ENCODE measurements around the gene ASTN2. TPM values are rescaled to one million over a fixed set of nuclear protein-coding genes. Genes with fewer than 3 reads are reported as not detected.

Gene ASTN2
- total RNA-seq, 1 donor from 2014 or later, result 10.0 TPM

DNA sequence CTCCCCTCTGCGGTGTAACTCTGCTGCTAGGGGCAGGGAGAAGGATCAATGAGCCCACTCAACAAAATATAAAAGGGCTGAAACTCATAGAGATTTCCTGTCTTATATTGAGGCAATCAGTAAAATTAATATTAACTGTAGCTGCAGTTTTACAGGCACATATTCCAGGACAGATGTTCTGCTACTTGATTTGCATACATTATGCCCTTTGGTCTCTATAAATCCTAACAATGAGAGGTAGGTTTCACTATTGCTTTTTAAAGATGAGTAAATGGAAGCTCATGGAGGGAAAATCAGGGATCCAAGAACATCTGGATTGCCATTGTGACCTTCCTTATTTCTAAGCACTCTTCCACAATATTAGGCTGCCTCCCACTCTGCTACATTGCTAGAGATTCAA lies 751.3 kb downstream of the ASTN2 start:
- no peak overlapping the region for H3K27ac Mint-ChIP-seq (ENCODE audit: unreplicated experiment)
- no peaks in the 10 kb centered on the region for H3K4me1 Mint-ChIP-seq (ENCODE audit: unreplicated experiment)
- H3K9me3 Mint-ChIP-seq (ENCODE audit: unreplicated experiment), result no peaks in the 10 kb centered on the region
- H3K36me3 Mint-ChIP-seq (ENCODE audit: low read depth, unreplicated experiment), result no peaks in the 10 kb centered on the region
- H3K4me3 Mint-ChIP-seq (ENCODE audit: unreplicated experiment), result no peak overlapping the region
- no peak for TF ChIP-seq CTCF (IDR thresholded peaks at IDR 0.05; ENCODE audit: unreplicated experiment)
- H3K27me3 Mint-ChIP-seq (ENCODE audit: unreplicated experiment), result peaks cover 4% of the 10 kb centered on the region
- DNase-seq (ENCODE audit: low spot score), result no peak

- TF ChIP-seq CTCF (IDR thresholded peaks at IDR 0.05; ENCODE audit: unreplicated experiment), result no peak
Observed at GRCh38 chr9:116662646-116663310, 752.1 kb downstream of the ASTN2 start.

GRCh38 chr9:116661037-116661954 lies 753.6 kb downstream of the ASTN2 start:
- no peak overlapping the region for H3K4me3 Mint-ChIP-seq (ENCODE audit: unreplicated experiment)
- H3K9me3 Mint-ChIP-seq (ENCODE audit: unreplicated experiment), result no peaks in the 10 kb centered on the region
- peak; percentile 50 for TF ChIP-seq CTCF (IDR thresholded peaks at IDR 0.05; ENCODE audit: unreplicated experiment)
- no peaks in the 10 kb centered on the region for H3K4me1 Mint-ChIP-seq (ENCODE audit: unreplicated experiment)
- peak; percentile 25 for DNase-seq (ENCODE audit: low spot score)
- H3K36me3 Mint-ChIP-seq (ENCODE audit: low read depth, unreplicated experiment), result no peaks in the 10 kb centered on the region
- peaks cover 4% of the 10 kb centered on the region for H3K27me3 Mint-ChIP-seq (ENCODE audit: unreplicated experiment)
- H3K27ac Mint-ChIP-seq (ENCODE audit: unreplicated experiment), result no peak overlapping the region

More at GRCh38 chr9:116662646-116663310, 752.1 kb downstream of the ASTN2 start:
- DNase-seq (ENCODE audit: low spot score), result no peak
- H3K9me3 Mint-ChIP-seq (ENCODE audit: unreplicated experiment), result no peaks in the 10 kb centered on the region
- peaks cover 4% of the 10 kb centered on the region for H3K27me3 Mint-ChIP-seq (ENCODE audit: unreplicated experiment)
- H3K36me3 Mint-ChIP-seq (ENCODE audit: low read depth, unreplicated experiment), result no peaks in the 10 kb centered on the region
- no peak overlapping the region for H3K4me3 Mint-ChIP-seq (ENCODE audit: unreplicated experiment)
- H3K4me1 Mint-ChIP-seq (ENCODE audit: unreplicated experiment), result no peaks in the 10 kb centered on the region
- no peak overlapping the region for H3K27ac Mint-ChIP-seq (ENCODE audit: unreplicated experiment)

DNA sequence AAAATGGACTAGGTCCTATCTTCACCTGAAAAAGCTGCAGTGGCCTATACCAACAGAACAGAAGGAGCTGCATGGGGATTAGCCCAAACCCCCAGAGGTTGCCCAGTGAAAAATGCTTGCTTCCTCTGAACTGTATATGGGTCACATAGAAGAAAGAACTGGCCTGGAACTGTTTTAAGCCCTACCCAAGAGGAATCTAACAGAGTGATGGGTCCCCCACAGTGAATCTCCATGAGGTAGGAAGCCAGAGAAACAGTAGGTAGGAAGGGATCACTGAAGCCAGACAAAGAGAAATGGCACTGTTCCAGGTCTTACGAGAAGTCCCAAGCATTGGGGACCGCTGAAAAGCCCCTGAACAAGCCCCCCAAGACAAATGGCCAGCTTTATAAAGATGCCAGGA lies 756.6 kb downstream of the ASTN2 start:
- DNase-seq (ENCODE audit: low spot score), result no peak
- Mint-ChIP-seq H3K4me3 (ENCODE audit: unreplicated experiment) (no peak overlapping the region), H3K27me3 (ENCODE audit: unreplicated experiment) (peaks cover 4% of the 10 kb centered on the region), H3K4me1 (ENCODE audit: unreplicated experiment) (no peaks in the 10 kb centered on the region), H3K27ac (ENCODE audit: unreplicated experiment) (no peak overlapping the region), H3K36me3 (ENCODE audit: low read depth, unreplicated experiment) (no peaks in the 10 kb centered on the region), H3K9me3 (ENCODE audit: unreplicated experiment) (no peaks in the 10 kb centered on the region)
- TF ChIP-seq CTCF (IDR thresholded peaks at IDR 0.05; ENCODE audit: unreplicated experiment), result no peak

GRCh38 chr9:116656977-116657376 lies 757.9 kb downstream of the ASTN2 start:
- DNase-seq (ENCODE audit: low spot score), result no peak
- Mint-ChIP-seq H3K4me1 (ENCODE audit: unreplicated experiment) (no peaks in the 10 kb centered on the region), H3K27me3 (ENCODE audit: unreplicated experiment) (peaks cover 4% of the 10 kb centered on the region), H3K36me3 (ENCODE audit: low read depth, unreplicated experiment) (no peaks in the 10 kb centered on the region), H3K4me3 (ENCODE audit: unreplicated experiment) (no peak overlapping the region), H3K27ac (ENCODE audit: unreplicated experiment) (no peak overlapping the region), H3K9me3 (ENCODE audit: unreplicated experiment) (no peaks in the 10 kb centered on the region)
- no peak for TF ChIP-seq CTCF (IDR thresholded peaks at IDR 0.05; ENCODE audit: unreplicated experiment)
